Heart right ventricle (tissue), 16 donors: ENCODE results near the gene ATN1. TPM values are rescaled to one million over a fixed set of nuclear protein-coding genes. Genes with fewer than 3 reads are reported as not detected.

ENCODE experiments used
- ATAC-seq, 8 donors: fragments of 200-7000 bp; cut with Tn5 transposase; one replicate each; pipeline ENCODE4 v1.9.1; 2020; ENCODE audit warnings: mild to moderate bottlenecking in 8 of 8, moderate library complexity in 8 of 8, moderate number of reproducible peaks in 1 of 8
- DNase-seq, 2 donors: peaks; one replicate each; pipeline ENCODE4 v3.0.0-alpha.2; 2020
- H3K27ac ChIP-seq, 10 donors: fragments of 200-600 bp; sonication (generic) in 2 of 10; one replicate each; pipeline versions ENCODE4 v1.5.0 to v1.8.0; 2020 to 2022; ENCODE audit warnings: mild to moderate bottlenecking in 3 of 10
- H3K27me3 ChIP-seq, 7 donors: fragments of 200-600 bp; one replicate each; pipeline ENCODE4 v1.8.0; 2021 to 2022; ENCODE audit warnings: mild to moderate bottlenecking in 2 of 7
- H3K36me3 ChIP-seq, 9 donors: fragments of 200-600 bp; sonication (generic) in 1 of 9; one replicate each; pipeline versions ENCODE4 v1.5.0 to v1.8.0; 2020 to 2022; ENCODE audit warnings: mild to moderate bottlenecking in 2 of 9
- H3K4me1 ChIP-seq, 9 donors: fragments of 200-600 bp; sonication (generic) in 1 of 9; one replicate each; pipeline versions ENCODE4 v1.5.0 to v1.8.0; 2020 to 2022; ENCODE audit warnings: mild to moderate bottlenecking in 4 of 9
- H3K4me3 ChIP-seq, 10 donors: fragments of 200-600 bp; sonication (generic) in 2 of 10; one replicate each; pipeline versions ENCODE4 v1.5.0 to v1.8.0; 2020 to 2022; ENCODE audit warnings: mild to moderate bottlenecking in 7 of 10, moderate library complexity in 2 of 10
- H3K9me3 ChIP-seq, 11 donors: fragments of 200-600 bp in 10 of 11; sonication (generic) in 2 of 11; one replicate each; pipeline versions ENCODE4 v1.5.0 to v1.8.0; 2013 to 2022; ENCODE audit warnings: mild to moderate bottlenecking in 2 of 11, control low read depth in 1 of 11, moderate library complexity in 1 of 11
- CTCF ChIP-seq, 9 donors: fragments of 200-600 bp; sonication (generic) in 2 of 9; IDR thresholded peaks; one replicate each; pipeline versions ENCODE4 v1.5.0 to v1.8.0; 2021 to 2022; ENCODE audit warnings: antibody characterized with exemption in 9 of 9, mild to moderate bottlenecking in 5 of 9, moderate library complexity in 1 of 9
- WGBS, 2 donors: extraction: QIAGEN DNeasy Blood & Tissue Kit; methylation state at CpG; one replicate each; pipeline ENCODE4 v1.1.7; 2013; ENCODE audit warnings: inconsistent platforms in 1 of 2; 5-methylcytosine and 5-hydroxymethylcytosine counted together
- intact Hi-C, 10 donors: fragments of 100-400 bp; cut with DNase I; formaldehyde crosslinking; loops; one replicate each; pipeline versions ENCODE4 v1.11.1 to v1.14.2; 2022
- polyA plus RNA-seq, 2 donors: library from polyadenylated mRNA; stranded (reverse); fragments of 200-250 nt; gene quantifications; one replicate each; pipeline ENCODE4 v1.2.3, GENCODE V29; 2013
- total RNA-seq, 10 donors: library from RNA; stranded (reverse); fragmentation: NEBNext Ultra II Directional in 3 of 10; extraction: Animal tissue kit (Norgen Biotek cat#: 25700) in 3 of 10; gene quantifications; one replicate each; pipeline versions ENCODE4 v1.2.1 to v1.2.4, GENCODE V29; 2021 to 2023
- donor health status: Arrhythmogenic right ventricular cardiomyopathy.
- donor health status: ischemic (EF 13 %, LVEDD 7.1; RV severe dilation, severe dysfunction).
- donor health status: healthy with polysubstance abuse.
- donor health status: DM: no; HTN: yes; CAD: no.
- donor health status: DM: no; HTN: no; CAD: no.
- donor health status: ischemic (EF 25% LVEDD 6.9; RV normal size, moderate dysfunction).
- donor health status: ischemic (EF 25% LVEDD 5.7; RV mildly dilated, moderate dysfunction).
- donor health status: healthy.
- donor health status: DM: yes; HTN: yes; CAD: no.
- donor health status: Ischemic cardiomyopathy.
- donor health status: ischemic (EF 35%, LVEDD 5.7; RV mildly dilated, moderate dysfunction).
- donor health status: nonischemic (EF 11% LVEDD 7.7; RV severe dilation, severe dysfunction).
- donor health status: DM: yes; HTN: yes; CAD: no.
- donor health status: PGD.
- donor health status: ischemic (EF 29% LVEDD 5.4; RV normal size, mild dysfunction).
- donor health status: nonischemic (EF 23%, LVEDD 6.1; RV moderate dilation, normal function).

ATN1 gene
- total and polyA plus RNA-seq, 12 donors: 48.7 to 96.7 (median 65.8) TPM

DNA sequence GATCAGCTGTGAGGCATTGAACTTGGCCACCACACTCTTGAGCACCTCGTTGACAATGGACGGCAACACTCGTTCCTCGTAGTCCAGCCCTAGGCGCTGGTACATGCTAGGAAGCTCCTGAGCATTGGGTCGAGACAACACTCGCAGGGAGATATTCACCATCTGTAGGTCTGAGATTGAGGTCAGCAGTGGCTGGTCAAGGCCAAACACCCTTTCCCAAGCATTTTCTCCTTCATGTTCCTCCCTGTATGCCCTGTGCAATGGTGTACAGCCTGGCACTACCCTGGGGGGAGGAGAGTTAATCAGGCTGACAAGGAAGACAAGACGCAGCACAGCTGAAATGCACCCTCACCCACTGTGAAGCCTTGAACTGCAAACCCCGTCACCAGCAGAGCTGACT is 40.7 kb downstream of the ATN1 start:
- no peak overlapping the region for H3K27ac ChIP-seq
- WGBS, 2 donors: 77% methylated on average over 9 of the region's 9 CpGs
- H3K4me1 ChIP-seq: peaks cover 11 to 52% (median 39%) of the 10 kb centered on the region in 9 donors
- no peaks in the 10 kb centered on the region for H3K9me3 ChIP-seq
- TF ChIP-seq CTCF (IDR thresholded peaks at IDR 0.05): no peak
- ATAC-seq (no peak), DNase-seq (no peak)
- intact Hi-C loops: loop anchor here in 3 of 10 donors (5.0 to 10.0 kb wide), 3 partner anchors 46 to 124 kb away; partner anchors contain the start of genes C1R (in 1 of the 3), LPCAT3 (in 1 of the 3) and SPSB2 (in 1 of the 3)
- H3K27me3 ChIP-seq: no peaks in the 10 kb centered on the region
- peak overlapping the region in 1 of 10 donors; percentile 98 for H3K4me3 ChIP-seq
- peaks cover 0 to 58% (median 32%) of the 10 kb centered on the region in 9 donors for H3K36me3 ChIP-seq

GRCh38 chr12:6970096-6970527 is 42.4 kb downstream of the ATN1 start:
- intact Hi-C loops: loop anchor here in 6 of 10 donors (1.0 to 5.0 kb wide), 4 partner anchors 27 to 49 kb away; partner anchors contain the start of genes LPCAT3 (in 6 of the 6) and RNU7-1 (in 1 of the 6)
- DNase-seq (no peak), ATAC-seq (peak in 5 of 8 donors; percentile 22 to 67 (median 32))
- Histone ChIP-seq H3K27me3 (no peaks in the 10 kb centered on the region), H3K4me1 (peaks cover 8 to 39% (median 31%) of the 10 kb centered on the region in 9 donors), H3K9me3 (no peaks in the 10 kb centered on the region), H3K4me3 (peak overlapping the region; percentile 77 to 99 (median 92)), H3K27ac (peak overlapping the region; percentile 80 to 98 (median 94)), H3K36me3 (peaks cover 0 to 70% (median 40%) of the 10 kb centered on the region in 9 donors)
- no peak for TF ChIP-seq CTCF (IDR thresholded peaks at IDR 0.05)
- 1% methylated on average over 31 of the region's 31 CpGs for WGBS, 2 donors

GRCh38 chr12:6974180-6974579 is 46.4 kb downstream of the ATN1 start:
- no peaks in the 10 kb centered on the region for H3K9me3 ChIP-seq
- no peak overlapping the region for H3K27ac ChIP-seq
- peaks cover 3 to 43% (median 26%) of the 10 kb centered on the region in 9 donors for H3K4me1 ChIP-seq
- ATAC-seq: no peak
- peaks cover 0 to 68% (median 46%) of the 10 kb centered on the region in 9 donors for H3K36me3 ChIP-seq
- TF ChIP-seq CTCF (IDR thresholded peaks at IDR 0.05): no peak
- DNase-seq: no peak
- no peaks in the 10 kb centered on the region for H3K27me3 ChIP-seq
- 92 to 94% methylated on average over 6 of the region's 6 CpGs for WGBS, 2 donors
- no peak overlapping the region for H3K4me3 ChIP-seq
- intact Hi-C loops: loop anchor here in 3 of 10 donors (5.0 kb wide), 1 partner anchor 43 kb away; the partner anchor contains the start of gene LPCAT3 (in 3 of the 3)

GRCh38 chr12:6975297-6976032 is 47.7 kb downstream of the ATN1 start:
- WGBS, 2 donors: 91 to 92% methylated on average over 2 of the region's 2 CpGs
- H3K36me3 ChIP-seq: peaks cover 0 to 79% (median 46%) of the 10 kb centered on the region in 9 donors

More at GRCh38 chr12:6975297-6976032, 47.7 kb downstream of the ATN1 start:
- Histone ChIP-seq H3K9me3 (no peaks in the 10 kb centered on the region), H3K4me3 (no peak overlapping the region), H3K27ac (no peak overlapping the region), H3K27me3 (no peaks in the 10 kb centered on the region), H3K4me1 (peaks cover 0 to 41% (median 15%) of the 10 kb centered on the region in 9 donors)
- no peak for ATAC-seq
- DNase-seq: no peak
- intact Hi-C loops: no loop called here
- TF ChIP-seq CTCF (IDR thresholded peaks at IDR 0.05): no peak
